Mesenteric fat pad (tissue), 1 donor: ENCODE data around the gene GADD45G. TPM values are rescaled to one million over a fixed set of nuclear protein-coding genes. Genes with fewer than 3 reads are reported as not detected.

Experiments used
- DNase-seq: peaks from one replicate; pipeline ENCODE4 v3.0.0-alpha.2; 2020; ENCODE audit warnings: low spot score
- total RNA-seq: library from RNA; stranded (reverse); fragmentation: NEBNext Ultra II Directional; extraction: Animal tissue kit (Norgen Biotek cat#: 25700); gene quantifications from one replicate; pipeline ENCODE4 v1.2.1, GENCODE V29; 2021
- donor health status: DM: yes; HTN: yes; CAD: no.

Gene GADD45G
- total RNA-seq, 1 donor from 2014 or later = 10.9 TPM

DNA sequence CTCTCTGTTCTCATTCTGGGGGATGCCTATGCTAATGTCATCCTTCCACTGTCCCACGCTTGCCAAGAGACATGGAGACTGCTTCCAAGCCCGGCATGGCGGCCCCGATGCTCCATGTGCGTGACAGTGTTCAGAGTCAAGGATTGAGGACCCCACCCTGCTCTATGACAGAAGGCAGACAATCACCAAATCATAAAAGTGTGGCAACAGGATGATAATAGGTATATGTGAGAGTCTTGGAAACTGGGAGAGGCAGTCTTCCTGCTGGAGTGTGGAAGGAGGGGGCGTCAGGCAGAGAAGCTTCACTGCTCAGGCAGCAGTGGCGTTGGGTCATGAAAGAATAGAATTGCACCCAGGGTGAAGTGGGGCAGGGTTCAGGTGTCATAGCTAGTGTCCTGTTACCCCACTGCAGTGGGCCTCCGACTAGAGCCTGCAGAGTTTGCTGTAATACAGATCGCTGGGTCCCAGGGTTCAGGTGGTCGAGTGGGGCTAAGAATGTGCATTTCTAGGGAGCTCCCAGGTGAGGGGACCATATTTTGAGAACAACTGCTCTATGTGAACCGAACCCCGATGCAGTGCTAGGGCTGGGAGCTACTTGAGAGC is 12.5 kb upstream of the GADD45G start:
- DNase-seq = no peak

DNA sequence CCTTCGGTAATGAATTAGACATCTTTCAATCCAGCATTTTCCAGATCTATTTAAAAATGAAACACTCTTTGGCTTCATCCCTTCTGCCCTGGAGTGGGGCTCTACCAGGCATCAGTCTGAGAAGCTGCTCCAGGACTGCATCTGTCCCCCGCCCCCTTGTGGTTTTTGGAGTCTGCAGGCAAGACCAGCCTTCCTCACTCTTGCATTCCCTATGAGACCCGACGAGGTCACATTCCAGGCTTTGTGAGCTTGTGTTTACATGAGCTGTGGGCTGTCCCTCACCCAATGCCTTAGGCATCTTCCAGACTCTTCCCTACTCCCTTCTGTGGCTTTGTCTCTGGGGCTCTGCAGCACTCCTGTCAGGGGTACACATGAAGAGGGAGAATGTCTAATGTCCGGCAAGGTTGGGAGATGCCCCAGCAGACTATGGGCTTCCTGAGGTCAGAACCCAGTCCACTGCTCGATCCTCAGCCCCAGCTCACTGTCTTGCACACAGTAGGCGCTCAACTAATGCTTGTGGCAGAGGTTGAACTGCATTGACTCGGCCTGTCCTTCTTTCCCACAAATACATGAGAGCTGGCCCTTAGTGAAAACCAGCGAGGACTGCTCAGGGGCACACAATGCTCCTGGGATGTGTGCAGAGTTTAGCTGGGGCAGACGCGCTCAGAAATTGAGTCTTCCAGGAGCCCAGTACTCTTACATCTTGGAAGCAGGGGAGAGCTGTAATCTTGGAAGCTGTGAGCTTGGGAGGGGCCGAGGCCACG is 11.7 kb upstream of the GADD45G start:
- DNase-seq = peak; percentile 69

DNA sequence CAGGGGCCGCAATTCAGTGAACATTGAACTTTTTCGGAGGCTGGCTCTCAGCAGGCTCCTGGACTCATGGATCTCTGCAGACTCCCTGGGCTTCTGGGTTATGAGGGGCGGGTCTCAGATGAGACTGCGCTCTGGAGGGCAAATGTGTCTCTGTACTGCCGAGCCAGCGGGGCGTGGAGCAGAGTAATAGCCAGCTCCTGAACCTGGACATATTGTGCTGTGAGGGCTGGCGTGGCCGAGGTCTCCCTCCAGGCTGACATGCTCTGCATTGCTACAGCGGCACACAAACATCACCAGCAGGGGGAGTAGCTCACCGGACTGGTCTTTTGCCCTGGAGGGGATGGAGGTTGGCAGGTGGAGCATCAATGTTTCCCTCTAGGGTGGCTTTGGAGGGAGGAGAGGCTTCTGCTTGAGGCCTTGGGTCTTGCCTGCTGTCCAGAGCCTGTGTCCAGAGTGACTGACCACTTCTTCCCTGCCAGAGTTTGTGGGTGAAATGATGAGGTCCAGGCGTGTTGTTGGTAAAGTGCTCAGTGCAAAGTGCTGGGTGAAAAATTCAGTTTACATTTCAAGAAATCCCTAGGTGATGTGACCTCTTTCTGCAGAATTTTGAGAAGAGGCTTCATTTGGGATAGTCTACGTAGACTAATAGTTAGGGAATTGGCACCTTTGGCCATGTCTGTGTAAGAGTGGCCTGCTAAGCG is 10.9 kb upstream of the GADD45G start:
- peak; percentile 77 for DNase-seq

DNA sequence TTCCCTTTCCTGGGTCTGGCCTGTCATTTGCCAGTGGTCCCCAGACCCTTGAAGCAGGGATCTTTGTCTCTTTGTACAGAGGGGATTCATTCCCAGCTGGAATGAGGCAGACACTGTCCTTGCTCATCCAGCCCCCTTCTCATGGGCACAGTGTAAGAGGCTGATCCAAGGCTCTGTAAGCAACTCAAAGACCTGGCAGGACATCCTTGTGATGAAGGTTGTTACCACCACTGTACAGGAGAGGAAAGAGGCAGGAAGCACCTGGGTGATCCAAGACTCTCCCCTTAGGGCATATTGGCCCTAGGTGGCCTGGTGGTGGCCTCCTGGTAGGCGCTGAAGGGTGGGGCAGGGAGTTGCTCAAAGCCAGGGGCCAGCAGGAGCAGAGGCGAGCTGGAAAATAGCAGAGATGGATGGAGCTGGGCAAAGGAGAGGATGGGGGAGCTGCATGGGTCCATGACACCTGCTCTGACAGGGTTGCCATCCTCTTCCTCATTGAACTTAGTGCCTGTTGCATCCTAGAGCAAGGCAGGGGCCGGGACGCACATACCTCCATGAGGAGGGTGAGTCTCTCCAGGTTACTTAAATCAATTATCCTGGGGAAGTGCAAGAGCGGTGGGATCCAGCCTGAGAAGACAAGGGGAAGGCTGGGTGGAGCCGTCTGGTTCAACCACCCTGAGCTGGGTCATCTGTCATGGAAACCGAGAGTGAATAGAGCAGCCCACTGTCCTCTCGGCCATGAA is 9.8 kb upstream of the GADD45G start:
- no peak for DNase-seq

DNA sequence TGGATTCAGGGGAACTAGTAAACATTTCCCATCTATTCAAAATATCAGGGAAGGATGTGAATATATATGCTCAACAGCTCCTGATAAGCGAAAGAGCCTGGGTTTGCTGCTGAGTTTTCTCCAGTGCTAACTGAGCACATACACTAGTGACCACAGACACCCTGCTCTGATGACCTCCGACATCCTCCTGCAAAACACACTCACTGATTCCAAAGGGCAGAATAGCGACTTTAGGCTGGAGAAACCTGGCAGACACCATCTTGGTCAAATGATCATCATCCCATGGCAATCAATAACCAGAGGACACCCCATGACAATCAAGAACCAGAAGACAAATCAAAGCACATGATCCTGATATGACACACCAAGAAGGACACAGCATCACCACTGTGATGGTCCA is 9.2 kb upstream of the GADD45G start:
- DNase-seq = no peak

DNA sequence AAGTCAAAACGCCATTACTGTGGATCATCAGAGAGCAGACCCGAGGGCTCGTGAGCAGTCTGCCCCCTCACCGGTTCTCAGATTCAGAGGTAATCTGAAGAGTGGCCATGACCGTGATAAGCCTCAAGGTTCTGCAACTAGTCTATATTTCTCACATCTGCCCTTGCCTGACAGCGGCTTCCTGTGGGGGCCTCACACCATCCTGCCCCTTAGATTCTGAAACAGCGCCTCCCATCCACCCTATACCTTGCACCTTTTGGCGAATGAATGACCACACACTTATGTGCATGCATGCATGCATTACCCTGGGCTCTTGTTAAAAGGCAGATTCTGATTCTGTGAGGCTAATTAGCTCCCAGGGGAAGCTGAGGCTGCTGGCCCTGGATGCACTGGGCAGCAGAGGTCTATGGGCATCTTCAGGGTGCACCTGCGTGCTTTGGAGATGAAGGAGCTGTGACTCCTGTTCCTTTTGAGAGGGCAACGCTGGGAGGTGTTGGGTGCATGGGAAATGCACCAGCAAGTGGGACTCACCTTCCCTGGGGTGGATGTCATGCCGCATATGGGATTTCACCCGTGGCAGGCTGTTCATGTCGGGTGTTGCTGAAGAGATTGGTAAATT is 7.8 kb upstream of the GADD45G start:
- peak; percentile 55 for DNase-seq

DNA sequence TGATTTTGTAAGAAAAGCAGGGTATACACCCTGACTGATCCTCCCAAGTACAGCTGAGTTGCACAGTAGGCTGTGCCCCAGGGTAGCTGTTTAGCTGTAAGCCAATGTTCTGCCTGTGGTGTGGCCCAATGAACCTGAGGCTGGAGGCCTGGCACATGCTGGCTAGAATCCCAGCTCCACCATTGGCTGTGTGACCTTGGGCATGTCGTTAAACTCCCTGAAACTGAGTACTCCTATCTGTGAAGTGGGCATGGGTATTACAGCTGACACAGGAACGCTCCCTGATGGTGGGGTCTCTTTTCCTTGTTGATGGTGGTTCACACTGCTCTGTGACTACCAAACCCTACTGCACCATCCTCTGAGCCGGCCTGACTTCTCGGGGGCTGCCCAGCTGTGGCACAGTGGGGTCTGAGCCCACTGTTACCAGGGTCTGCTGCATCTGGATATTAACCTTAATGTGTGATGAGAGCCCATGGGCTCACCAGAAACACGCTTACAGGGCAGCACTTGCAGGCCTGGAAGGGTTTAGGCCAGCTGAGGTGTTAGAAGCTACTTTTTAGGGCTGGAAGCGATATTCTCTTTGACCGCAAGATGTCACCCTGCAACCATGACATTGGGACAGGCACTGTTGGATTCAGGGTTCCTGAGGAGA is 7.0 kb upstream of the GADD45G start:
- DNase-seq = peak; percentile 77

DNA sequence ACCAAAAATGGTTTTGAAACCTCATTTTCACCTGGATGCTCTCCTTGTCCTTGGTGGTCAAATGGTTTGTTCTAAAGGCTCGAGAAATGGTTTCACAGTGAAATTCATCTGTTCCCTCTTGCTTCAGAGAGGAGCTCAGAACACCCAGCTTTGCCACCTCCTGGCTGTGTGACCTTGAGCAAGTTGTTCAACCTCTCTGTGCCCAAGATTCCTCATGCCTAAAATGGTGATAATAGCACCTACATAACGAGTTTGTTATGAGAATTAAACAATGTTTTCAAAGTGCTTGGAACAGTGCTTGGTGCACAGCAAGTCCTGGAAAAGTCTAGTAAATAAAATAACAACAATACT is 6.5 kb upstream of the GADD45G start:
- no peak for DNase-seq

DNA sequence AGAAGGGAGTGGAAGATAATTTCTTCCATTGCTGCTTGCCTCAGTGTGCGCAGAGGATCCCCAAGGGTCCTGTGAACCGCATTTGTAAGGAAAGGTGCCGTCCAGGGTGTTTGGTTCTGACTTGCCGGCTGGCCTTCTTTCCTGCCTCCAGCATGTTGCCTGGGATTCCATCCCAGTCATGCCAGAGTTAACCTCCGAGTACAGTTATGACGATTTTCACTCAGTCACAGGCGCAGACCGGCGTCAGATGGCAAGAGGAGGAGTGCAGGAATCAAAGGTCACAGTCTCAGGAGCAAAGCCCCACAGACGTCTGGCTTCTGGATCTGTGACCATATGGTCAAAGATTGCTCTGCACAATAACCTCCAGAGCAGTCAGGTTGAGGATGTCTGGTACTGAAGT is 5.9 kb upstream of the GADD45G start:
- peak; percentile 82 for DNase-seq

DNA sequence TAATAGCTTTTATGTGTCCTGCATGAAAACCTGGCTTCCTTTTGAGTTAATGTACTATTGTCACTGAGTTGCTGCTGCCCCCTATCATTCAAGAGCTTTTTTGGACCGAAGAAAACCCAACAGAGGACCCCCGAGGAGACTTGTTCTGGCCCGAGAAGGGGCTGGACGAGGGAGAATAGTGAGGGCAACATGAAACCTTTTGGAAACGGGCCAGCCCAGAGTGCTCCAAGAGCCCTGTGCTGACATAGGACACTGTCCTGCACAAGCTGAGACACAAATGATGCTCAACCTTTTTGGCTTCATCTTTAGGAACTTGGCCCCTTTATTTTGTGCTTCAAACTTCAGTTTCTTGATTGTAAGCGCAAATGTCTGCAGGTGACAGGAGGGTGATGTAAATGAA is 4.0 kb upstream of the GADD45G start:
- peak; percentile 49 for DNase-seq

DNA sequence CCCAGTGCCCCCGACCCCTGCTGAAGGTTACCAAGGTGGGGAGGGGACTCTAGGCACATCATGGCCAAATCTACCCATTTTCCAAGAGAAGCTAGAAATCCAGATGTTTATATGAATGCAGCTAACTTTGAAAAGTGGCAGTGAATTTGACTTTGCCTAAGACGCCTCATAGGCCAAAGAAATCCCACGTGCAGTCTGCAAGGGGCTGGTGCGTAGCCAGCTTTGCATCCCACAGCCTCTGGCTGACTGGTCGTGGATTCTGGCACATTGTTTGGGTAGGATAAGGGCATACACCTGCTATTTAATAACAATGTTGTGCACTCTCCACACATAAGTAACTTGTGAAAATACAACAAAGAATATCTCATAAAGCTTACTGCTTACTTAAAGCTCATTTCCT is 3.5 kb upstream of the GADD45G start:
- no peak for DNase-seq

DNA sequence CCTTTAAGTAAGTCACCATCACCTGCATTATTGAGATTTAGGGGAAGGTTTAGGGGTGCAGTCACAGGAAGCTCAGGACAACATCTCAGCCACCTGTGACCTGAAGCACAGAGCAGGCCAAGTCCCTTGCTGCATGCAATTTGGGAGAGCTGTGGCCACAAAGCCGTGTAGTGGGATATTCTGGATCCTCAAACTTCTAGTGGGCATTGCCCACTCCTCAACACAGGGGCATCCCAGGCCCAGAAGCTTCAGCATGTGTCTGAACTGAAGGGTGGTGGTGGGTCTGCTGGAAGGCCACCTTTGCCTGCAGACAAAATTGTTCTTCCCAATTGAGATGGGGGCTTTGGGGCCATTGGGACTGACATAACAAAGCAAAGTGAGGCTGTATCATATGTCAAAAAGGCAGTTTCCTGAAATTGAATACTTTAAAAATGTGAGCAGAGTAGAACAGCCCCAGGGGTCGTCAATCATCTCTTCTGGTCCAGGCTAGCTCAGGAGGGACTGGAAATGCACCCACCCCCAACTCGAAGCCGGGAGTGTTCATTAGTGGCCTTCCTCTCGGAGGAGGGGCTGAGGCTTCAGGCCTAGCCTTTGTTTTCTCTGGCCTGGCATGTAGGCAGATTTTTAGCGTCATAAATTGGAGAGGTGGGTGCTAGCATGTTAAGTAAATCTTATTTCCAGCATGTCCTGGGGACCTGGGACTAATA is 2.8 kb upstream of the GADD45G start:
- DNase-seq = peak; percentile 83

DNA sequence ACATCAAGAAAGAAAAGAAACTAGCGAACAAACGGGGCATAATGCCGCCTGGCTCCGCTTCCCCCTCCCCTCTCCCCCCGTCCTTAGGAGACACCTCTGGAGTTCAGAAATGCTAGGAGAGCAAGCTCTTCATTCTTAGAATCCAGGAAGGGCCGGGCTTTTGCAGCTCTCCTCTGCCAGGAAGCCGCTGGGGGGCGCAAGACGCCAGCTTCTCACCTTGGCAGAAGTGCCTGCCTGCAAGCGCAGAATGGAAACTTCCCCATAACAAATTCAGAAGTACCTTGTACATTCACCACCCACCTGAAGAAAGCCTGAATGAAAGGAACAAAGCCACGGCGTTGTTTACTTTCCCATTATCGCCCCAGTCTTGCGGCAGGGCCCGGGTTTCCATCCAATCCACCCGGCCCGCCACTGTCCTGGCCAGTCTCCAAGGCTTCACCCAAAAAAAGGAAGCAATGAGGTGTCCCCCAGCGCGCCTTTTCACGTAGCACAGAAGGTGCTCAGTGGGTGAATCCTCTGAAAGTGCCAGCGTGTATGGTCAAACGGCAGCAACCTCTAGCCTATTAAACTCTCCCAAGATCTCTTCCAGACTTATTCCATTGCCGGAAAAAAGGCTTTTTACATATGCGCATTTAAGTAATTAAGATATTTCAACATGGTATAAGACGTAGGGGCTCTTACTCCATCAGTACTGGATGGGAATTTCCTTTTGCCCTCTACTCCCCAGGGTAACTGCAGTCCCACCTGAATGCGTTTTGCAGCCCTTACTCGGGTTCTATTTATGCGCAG is 1.6 kb upstream of the GADD45G start:
- DNase-seq = peak; percentile 92

DNA sequence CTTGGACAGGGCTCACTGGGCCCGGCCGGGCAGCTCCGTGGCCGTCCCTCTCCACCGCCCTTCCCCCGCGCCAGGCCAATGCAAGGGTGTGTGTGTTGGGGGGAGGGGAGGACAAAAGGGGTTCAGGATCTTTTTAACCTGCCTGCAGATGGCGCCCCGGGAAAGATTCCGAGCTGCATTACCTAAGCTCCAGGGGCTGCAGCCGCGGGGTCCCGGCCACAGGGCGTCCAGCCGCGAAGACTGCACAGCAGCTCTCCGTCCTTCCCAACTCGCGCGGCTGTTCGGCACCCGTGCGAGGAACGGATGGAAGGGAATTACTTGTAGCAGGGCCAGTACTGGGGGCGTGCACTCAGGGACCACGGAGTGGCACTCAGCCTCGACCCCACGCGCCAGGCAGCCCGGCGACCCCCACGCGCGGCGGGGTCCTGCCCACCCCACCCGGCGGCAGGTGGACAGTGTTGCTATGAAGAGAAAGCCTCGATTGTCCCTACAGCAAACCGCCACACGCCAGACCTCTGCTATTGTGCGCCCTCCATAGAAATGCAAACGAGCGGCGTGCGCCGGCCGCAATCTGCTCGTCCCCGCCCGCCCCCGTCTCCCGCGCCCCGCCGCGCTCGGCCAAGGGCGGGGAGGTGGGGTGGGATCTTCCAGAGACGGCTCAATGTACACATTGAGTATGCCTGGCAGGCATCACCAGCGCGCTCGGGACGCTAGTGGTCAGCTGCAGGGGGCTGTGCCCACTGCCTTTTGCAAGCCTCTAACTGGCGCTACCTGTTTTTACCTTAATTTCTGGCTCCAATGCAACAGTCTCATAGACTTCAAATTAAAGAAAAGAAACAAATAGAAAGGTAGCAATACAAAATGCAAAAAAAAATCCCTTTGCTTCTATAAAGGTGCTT is 796 bp upstream of the GADD45G start:
- peak; percentile 89 for DNase-seq

DNA sequence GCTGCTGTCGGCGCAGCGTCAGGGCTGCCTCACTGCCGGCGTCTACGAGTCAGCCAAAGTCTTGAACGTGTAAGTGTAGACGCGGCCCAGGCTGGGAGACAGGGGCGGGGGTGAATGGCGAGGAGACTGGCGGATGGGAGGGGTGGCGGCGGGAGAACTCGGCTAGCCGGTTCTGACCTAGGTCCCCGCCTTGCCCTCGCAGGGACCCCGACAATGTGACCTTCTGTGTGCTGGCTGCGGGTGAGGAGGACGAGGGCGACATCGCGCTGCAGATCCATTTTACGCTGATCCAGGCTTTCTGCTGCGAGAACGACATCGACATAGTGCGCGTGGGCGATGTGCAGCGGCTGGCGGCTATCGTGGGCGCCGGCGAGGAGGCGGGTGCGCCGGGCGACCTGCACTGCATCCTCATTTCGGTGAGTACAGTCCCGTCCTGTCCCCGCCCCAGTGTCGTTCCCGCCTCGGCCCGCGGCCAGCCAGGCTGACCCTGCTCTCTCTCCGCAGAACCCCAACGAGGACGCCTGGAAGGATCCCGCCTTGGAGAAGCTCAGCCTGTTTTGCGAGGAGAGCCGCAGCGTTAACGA is 745 bp downstream of the GADD45G start:
- DNase-seq = peak; percentile 90

DNA sequence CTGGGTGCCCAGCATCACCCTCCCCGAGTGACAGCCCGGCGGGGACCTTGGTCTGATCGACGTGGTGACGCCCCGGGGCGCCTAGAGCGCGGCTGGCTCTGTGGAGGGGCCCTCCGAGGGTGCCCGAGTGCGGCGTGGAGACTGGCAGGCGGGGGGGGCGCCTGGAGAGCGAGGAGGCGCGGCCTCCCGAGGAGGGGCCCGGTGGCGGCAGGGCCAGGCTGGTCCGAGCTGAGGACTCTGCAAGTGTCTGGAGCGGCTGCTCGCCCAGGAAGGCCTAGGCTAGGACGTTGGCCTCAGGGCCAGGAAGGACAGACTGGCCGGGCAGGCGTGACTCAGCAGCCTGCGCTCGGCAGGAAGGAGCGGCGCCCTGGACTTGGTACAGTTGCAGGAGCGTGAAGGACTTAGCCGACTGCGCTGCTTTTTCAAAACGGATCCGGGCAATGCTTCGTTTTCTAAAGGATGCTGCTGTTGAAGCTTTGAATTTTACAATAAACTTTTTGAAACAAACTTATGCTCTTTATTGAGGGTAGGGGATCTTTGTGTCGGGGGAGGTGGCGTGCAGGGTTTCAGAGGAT is 1.3 kb downstream of the GADD45G start:
- DNase-seq = peak; percentile 94

DNA sequence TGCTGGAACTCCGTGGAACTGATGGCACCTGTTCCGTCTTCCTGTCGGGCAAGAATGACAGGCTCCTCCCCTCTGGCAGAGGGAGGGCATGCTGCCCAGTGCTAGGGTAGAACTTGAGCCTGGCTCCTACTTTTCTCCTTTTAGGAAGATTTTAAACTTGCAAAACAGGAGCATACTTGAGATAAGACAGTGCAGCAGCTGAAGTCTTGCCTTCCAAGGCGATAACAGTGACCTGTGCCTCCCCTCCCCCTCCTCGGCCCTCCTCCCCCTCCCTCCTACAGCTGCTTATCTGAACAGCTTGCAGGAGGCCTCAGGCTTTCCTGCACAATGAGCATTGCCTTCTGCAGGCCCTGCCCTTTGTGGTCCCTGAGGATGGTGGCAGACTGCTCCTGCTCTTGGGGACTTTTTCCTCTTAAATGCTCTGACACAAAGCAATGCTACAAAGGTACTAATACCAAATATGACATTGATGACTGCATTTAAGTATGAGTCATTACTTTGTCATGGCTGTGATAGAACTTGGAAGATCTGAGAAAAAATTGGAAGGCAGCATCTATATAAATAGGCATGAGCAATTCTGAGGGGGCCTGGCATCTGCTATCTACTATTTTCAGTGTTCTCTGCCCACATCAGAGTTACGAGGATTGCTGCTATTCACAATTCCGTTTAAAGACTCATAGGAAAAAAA is 2.0 kb downstream of the GADD45G start:
- DNase-seq = peak; percentile 55
